HG03521 (cell line): Measurements from ENCODE around the gene ATXN1.
A peak's percentile ranks its signal among the peaks of the same experiment; 100 is the strongest.
"Not testable (repeated sequence)": the region's sequence is repeated elsewhere in the genome, so short reads cannot be mapped to it uniquely, and the experiment has no call there.

Experiments
- ATAC-seq: cut with Tn5 transposase; IDR thresholded peaks from one replicate; pipeline ENCODE4 v1.9.1; 2021; ENCODE audit warnings: mild to moderate bottlenecking, moderate library complexity; ENCODE audit not compliant: unreplicated experiment

ATXN1 gene

GRCh38 chr6:16760516-16761470 lies at the start of gene ATXN1:
Gene ATXN1, minus strand, starts transcription at chr6:16761460.
- peak; percentile 1 for ATAC-seq

GRCh38 chr6:16810411-16810810 lies 49.2 kb upstream of the ATXN1 start:
- ATAC-seq: no peak

- ATAC-seq: no peak
Measured at GRCh38 chr6:16809753-16810358, 48.6 kb upstream of the ATXN1 start.

- ATAC-seq: no peak
Measured at GRCh38 chr6:16807956-16808355, 46.7 kb upstream of the ATXN1 start.

- ATAC-seq: no peak
Measured at GRCh38 chr6:16806363-16806762, 45.1 kb upstream of the ATXN1 start.

GRCh38 chr6:16805243-16805950 lies 44.1 kb upstream of the ATXN1 start:
- ATAC-seq: no peak

GRCh38 chr6:16804546-16805242 lies 43.4 kb upstream of the ATXN1 start:
- no peak for ATAC-seq

- no peak for ATAC-seq
Measured at GRCh38 chr6:16803294-16804200, 42.3 kb upstream of the ATXN1 start.

- no peak for ATAC-seq
Measured at GRCh38 chr6:16802071-16802470, 40.8 kb upstream of the ATXN1 start.

- ATAC-seq: no peak
Measured at GRCh38 chr6:16800942-16801341, 39.7 kb upstream of the ATXN1 start.

- no peak for ATAC-seq
Measured at GRCh38 chr6:16800341-16800740, 39.1 kb upstream of the ATXN1 start.

- ATAC-seq: no peak
Measured at GRCh38 chr6:16799279-16800193, 38.3 kb upstream of the ATXN1 start.

GRCh38 chr6:16793828-16794412 lies 32.7 kb upstream of the ATXN1 start:
- ATAC-seq: no peak

GRCh38 chr6:16789329-16790038 lies 28.2 kb upstream of the ATXN1 start:
- ATAC-seq: no peak

GRCh38 chr6:16787128-16787682 lies 25.9 kb upstream of the ATXN1 start:
- no peak for ATAC-seq

GRCh38 chr6:16785496-16785895 lies 24.2 kb upstream of the ATXN1 start:
- no peak for ATAC-seq

GRCh38 chr6:16784957-16785356 lies 23.7 kb upstream of the ATXN1 start:
- not testable (repeated sequence) for ATAC-seq
